Spinal cord (tissue), 10 donors: ENCODE data around the gene NALF2. TPM values are rescaled to one million over a fixed set of nuclear protein-coding genes. Genes with fewer than 3 reads are reported as not detected.

Experiments
- DNase-seq, 6 donors: peaks; one replicate each; pipeline versions ENCODE4 v3.0.0 to v3.0.0-alpha.2; 2013 to 2015; ENCODE audit warnings: low spot score in 6 of 6, low read depth in 4 of 6
- H3K27ac ChIP-seq: one replicate; pipeline ENCODE4 v1.5.1; 2013; ENCODE audit warnings: low read depth, low read length, control low read depth
- H3K27me3 ChIP-seq: one replicate; pipeline ENCODE4 v1.6.1; 2013; ENCODE audit warnings: low read length; ENCODE audit not compliant: control insufficient read depth, insufficient read depth
- H3K36me3 ChIP-seq: one replicate; pipeline ENCODE4 v1.6.1; 2013; ENCODE audit warnings: low read length; ENCODE audit not compliant: control insufficient read depth, insufficient read depth
- H3K4me1 ChIP-seq: one replicate; pipeline ENCODE4 v1.6.1; 2013; ENCODE audit warnings: low read length; ENCODE audit not compliant: control insufficient read depth, insufficient read depth
- H3K4me3 ChIP-seq: one replicate; pipeline ENCODE4 v1.5.1; 2013; ENCODE audit warnings: low read depth, low read length, control low read depth
- H3K9me3 ChIP-seq: one replicate; pipeline ENCODE4 v1.6.1; 2013; ENCODE audit warnings: low read length; ENCODE audit not compliant: control insufficient read depth, insufficient read depth
- WGBS: methylation state at CpG from one replicate; pipeline ENCODE4 v1.1.5; 2013; ENCODE audit warnings: missing lambda C conversion rate; ENCODE audit not compliant: insufficient coverage; 5-methylcytosine and 5-hydroxymethylcytosine counted together
- polyA plus RNA-seq, 2 donors: library from polyadenylated mRNA; unstranded; fragments of 120-200 nt; gene quantifications; one replicate each; pipeline ENCODE4 v1.2.1, GENCODE V29; 2013; ENCODE audit not compliant: insufficient read length in 2 of 2
- total RNA-seq, 2 donors: library from RNA; depleted of rRNA in 1 of 2; stranded (reverse); fragments of 120-200 nt in 1 of 2; fragments of >200 nt in 1 of 2; gene quantifications; one replicate each; pipeline versions ENCODE4 v1.2.3 to v1.2.4, GENCODE V29; 2013 to 2014
- donor health status: healthy.

Gene NALF2
- total and polyA plus RNA-seq, 4 donors: 1.4 to 9.5 (median 5.2) TPM

GRCh38 chrX:69522052-69522451, 17.9 kb downstream of the NALF2 start:
- no peak for DNase-seq
- Histone ChIP-seq H3K4me1 (no peaks in the 10 kb centered on the region), H3K27me3 (peaks cover 2% of the 10 kb centered on the region), H3K9me3 (no peaks in the 10 kb centered on the region), H3K36me3 (no peaks in the 10 kb centered on the region), H3K4me3 (no peak overlapping the region), H3K27ac (no peak overlapping the region)

DNA sequence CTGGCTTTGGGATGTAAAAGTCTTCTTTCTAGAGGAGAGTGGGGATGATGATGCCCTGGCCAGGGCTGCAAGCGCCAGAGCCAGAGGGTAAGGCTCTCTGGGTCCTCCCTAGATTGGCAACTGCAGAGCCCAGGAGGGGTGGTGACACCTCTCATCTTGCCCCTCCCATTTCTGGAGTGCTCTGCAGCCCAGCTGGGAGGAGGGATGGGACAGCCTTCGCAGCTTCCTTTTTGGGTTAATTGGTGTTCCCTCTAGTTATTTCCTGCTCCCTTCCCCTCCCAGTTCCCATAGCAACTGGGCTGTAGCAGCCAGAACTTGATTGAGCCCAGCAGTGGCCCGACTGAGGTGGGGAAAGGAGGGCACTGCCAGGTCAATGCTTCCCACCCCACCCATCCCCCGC, 19.2 kb downstream of the NALF2 start:
- Histone ChIP-seq H3K27ac (no peak overlapping the region), H3K4me1 (no peaks in the 10 kb centered on the region), H3K27me3 (peaks cover 2% of the 10 kb centered on the region), H3K9me3 (no peaks in the 10 kb centered on the region), H3K36me3 (no peaks in the 10 kb centered on the region), H3K4me3 (no peak overlapping the region)
- whole genome bisulfite sequencing: no CpG with 5 or more reads among the region's 4 CpGs
- DNase-seq: no peak

- DNase-seq: no peak
- no peaks in the 10 kb centered on the region for H3K4me1 ChIP-seq
- no peaks in the 10 kb centered on the region for H3K9me3 ChIP-seq
- 66% methylated on average over 5 of the region's 7 CpGs for WGBS
- H3K27ac ChIP-seq: no peak overlapping the region
- H3K27me3 ChIP-seq: peaks cover 2% of the 10 kb centered on the region
- H3K36me3 ChIP-seq: peaks cover 4% of the 10 kb centered on the region
- H3K4me3 ChIP-seq: no peak overlapping the region
Observed at GRCh38 chrX:69524781-69525363, 20.7 kb downstream of the NALF2 start.

DNA sequence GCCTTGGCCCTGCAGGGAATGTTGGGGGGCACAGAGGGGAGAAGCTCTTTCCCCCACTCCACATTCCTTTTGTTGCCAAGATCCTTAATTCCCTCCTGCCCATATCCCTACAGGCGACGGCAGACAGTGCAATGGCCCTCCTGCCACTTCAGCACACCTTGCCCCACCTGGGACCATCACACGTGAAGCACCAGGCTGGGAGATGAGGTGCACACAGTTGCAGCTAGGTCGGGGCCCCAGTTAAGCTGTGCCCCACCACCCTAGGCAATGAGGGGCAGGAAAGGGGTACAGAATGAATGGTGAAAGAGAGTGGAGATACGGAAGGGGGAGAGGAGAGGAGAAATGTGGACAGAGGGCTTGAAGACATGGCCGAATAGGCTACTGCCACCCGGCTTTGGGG, 26.2 kb downstream of the NALF2 start:
- H3K4me1 ChIP-seq: no peaks in the 10 kb centered on the region
- no peak overlapping the region for H3K4me3 ChIP-seq
- DNase-seq: no peak
- 78% methylated on average over 7 of the region's 7 CpGs for WGBS
- no peaks in the 10 kb centered on the region for H3K27me3 ChIP-seq
- no peak overlapping the region for H3K27ac ChIP-seq
- peaks cover 8% of the 10 kb centered on the region for H3K36me3 ChIP-seq
- no peaks in the 10 kb centered on the region for H3K9me3 ChIP-seq

- no peaks in the 10 kb centered on the region for H3K27me3 ChIP-seq
- H3K4me1 ChIP-seq: no peaks in the 10 kb centered on the region
- 81% methylated on average over 6 of the region's 8 CpGs for WGBS
- DNase-seq: no peak
- peaks cover 8% of the 10 kb centered on the region for H3K36me3 ChIP-seq
- H3K27ac ChIP-seq: no peak overlapping the region
- H3K9me3 ChIP-seq: no peaks in the 10 kb centered on the region
- H3K4me3 ChIP-seq: no peak overlapping the region
Observed at GRCh38 chrX:69531031-69531755, 27.1 kb downstream of the NALF2 start.

- WGBS: 46% methylated on average over 2 of the region's 2 CpGs
- H3K36me3 ChIP-seq: no peaks in the 10 kb centered on the region
- H3K9me3 ChIP-seq: no peaks in the 10 kb centered on the region
- H3K27ac ChIP-seq: no peak overlapping the region
- H3K4me3 ChIP-seq: no peak overlapping the region
- H3K27me3 ChIP-seq: peaks cover 2% of the 10 kb centered on the region
- peak in 2 of 6 donors; percentile 3 to 10 for DNase-seq
- H3K4me1 ChIP-seq: peaks cover 8% of the 10 kb centered on the region
Observed at GRCh38 chrX:69535661-69536060, 31.5 kb downstream of the NALF2 start.

GRCh38 chrX:69538321-69538876, 34.3 kb downstream of the NALF2 start:
- H3K27ac ChIP-seq: no peak overlapping the region
- peak overlapping the region; percentile 37 for H3K4me3 ChIP-seq
- peak; percentile 11 to 77 (median 27) for DNase-seq
- peaks cover 8% of the 10 kb centered on the region for H3K4me1 ChIP-seq
- 19% methylated on average over 45 of the region's 45 CpGs for WGBS
- no peaks in the 10 kb centered on the region for H3K36me3 ChIP-seq
- H3K27me3 ChIP-seq: peaks cover 2% of the 10 kb centered on the region
- H3K9me3 ChIP-seq: no peaks in the 10 kb centered on the region

- Histone ChIP-seq H3K9me3 (no peaks in the 10 kb centered on the region), H3K4me3 (no peak overlapping the region), H3K27ac (no peak overlapping the region), H3K36me3 (no peaks in the 10 kb centered on the region), H3K27me3 (peaks cover 2% of the 10 kb centered on the region), H3K4me1 (peaks cover 8% of the 10 kb centered on the region)
- DNase-seq: no peak
- WGBS: 55% methylated on average over 2 of the region's 4 CpGs
Observed at GRCh38 chrX:69539437-69539836, 35.3 kb downstream of the NALF2 start.

DNA sequence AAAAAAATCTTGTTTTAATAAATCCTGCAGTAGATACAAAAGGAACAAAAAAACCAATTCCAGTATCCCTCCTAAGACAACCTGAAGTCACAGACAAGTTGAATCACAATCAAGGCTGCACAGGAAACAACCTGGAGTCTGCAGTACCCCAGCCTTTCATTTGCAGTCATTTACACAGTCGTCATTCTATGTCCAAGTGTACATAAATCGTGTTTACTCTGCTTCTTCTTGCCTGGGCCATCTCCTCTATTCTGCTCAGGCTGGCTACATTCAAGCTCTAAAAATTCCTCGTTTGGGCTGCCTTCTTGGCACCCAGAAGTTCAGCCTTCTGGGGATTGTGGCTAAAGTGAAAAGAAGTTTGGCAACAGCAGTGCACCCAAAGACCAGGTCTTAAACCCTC, 37.8 kb downstream of the NALF2 start:
- Histone ChIP-seq H3K9me3 (peaks cover under 1% of the 10 kb centered on the region), H3K27me3 (peaks cover 2% of the 10 kb centered on the region), H3K4me1 (peaks cover 8% of the 10 kb centered on the region), H3K4me3 (no peak overlapping the region), H3K27ac (no peak overlapping the region), H3K36me3 (no peaks in the 10 kb centered on the region)
- no peak for DNase-seq
- 33% methylated on average over 3 of the region's 3 CpGs for WGBS

DNA sequence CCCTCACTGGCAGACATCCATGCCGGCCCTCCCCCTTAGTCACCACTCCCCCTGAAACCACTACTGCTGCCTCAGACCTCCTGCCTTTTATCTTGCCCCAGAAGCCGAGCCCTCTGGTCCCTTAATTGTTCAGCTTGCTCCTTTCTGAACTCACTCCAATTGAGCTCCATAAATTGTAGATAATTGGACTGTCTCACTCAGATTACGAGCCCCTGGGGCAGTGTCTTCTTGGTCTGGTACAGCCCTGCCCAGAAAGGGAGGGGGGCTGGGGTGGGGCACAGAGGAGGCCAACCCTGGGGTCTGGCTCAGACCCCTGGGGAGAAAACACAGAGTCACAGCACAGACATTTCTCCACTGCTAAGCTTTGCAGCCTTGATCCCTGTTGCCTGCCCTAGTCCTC, 39.4 kb downstream of the NALF2 start:
- H3K27ac ChIP-seq: no peak overlapping the region
- WGBS: 23% methylated on average over 2 of the region's 3 CpGs
- no peak for DNase-seq
- H3K27me3 ChIP-seq: peaks cover under 1% of the 10 kb centered on the region
- no peak overlapping the region for H3K4me3 ChIP-seq
- H3K4me1 ChIP-seq: peaks cover 2% of the 10 kb centered on the region
- H3K9me3 ChIP-seq: peaks cover 6% of the 10 kb centered on the region
- H3K36me3 ChIP-seq: no peaks in the 10 kb centered on the region
